Stomach (tissue), 4 donors: ENCODE measurements around the gene FSD1.

Experiments
- POLR2AphosphoS5 ChIP-seq, 3 donors: sonication (generic); formaldehyde crosslinking; IDR thresholded peaks; one replicate each; pipeline ENCODE4 v1.6.1; 2016; ENCODE audit warnings: antibody characterized with exemption in 3 of 3
- TF ChIP-seq, protein P1 (sequence below), 7 experiments: fragments of 450-650 bp in 4 of 7; fragments of 200-600 bp in 3 of 7; sonication (generic) in 3 of 7; IDR thresholded peaks; one replicate each; pipeline ENCODE4 v1.5.1; 2016 to 2019; ENCODE audit warnings: antibody characterized with exemption in 7 of 7, control low read depth in 2 of 7, mild to moderate bottlenecking in 1 of 7

DNA sequence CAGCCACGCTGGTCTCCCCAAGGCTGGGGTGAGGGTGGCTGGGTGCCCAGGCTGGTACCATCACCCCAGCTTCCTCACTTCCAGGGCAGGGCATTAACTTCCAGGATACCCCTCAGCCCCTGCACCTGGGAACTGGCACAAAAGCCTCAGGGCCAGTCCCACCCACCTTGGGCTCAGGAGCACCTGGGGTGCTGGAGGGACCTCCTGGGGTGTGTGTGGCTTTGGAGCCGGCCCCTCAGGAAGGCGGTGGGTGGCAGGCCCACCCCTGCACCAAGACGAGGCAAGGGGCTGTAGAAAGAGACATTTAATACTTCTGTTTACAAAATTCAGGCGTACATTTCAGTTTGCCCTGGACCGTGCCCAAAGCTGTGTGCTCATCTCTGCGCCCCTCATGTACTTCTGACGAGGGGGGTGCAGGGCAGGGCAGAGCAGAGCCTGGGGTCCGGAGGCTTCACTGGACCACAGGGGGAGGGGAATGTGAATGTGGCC, 55.7 kb downstream of the FSD1 start:
- TF ChIP-seq, protein P1, sequence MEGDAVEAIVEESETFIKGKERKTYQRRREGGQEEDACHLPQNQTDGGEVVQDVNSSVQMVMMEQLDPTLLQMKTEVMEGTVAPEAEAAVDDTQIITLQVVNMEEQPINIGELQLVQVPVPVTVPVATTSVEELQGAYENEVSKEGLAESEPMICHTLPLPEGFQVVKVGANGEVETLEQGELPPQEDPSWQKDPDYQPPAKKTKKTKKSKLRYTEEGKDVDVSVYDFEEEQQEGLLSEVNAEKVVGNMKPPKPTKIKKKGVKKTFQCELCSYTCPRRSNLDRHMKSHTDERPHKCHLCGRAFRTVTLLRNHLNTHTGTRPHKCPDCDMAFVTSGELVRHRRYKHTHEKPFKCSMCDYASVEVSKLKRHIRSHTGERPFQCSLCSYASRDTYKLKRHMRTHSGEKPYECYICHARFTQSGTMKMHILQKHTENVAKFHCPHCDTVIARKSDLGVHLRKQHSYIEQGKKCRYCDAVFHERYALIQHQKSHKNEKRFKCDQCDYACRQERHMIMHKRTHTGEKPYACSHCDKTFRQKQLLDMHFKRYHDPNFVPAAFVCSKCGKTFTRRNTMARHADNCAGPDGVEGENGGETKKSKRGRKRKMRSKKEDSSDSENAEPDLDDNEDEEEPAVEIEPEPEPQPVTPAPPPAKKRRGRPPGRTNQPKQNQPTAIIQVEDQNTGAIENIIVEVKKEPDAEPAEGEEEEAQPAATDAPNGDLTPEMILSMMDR (IDR thresholded peaks at IDR 0.05) = no peak
- no peak for TF ChIP-seq POLR2AphosphoS5 (IDR thresholded peaks at IDR 0.05)
